HL-60 (cell line): ENCODE results near the gene TBC1D22B.

Experiments used
- TF ChIP-seq, protein P1 (sequence below): IDR thresholded peaks from 2 replicates; pipeline ENCODE4 v1.6.1; 2012; ENCODE audit warnings: low read depth; ENCODE audit not compliant: insufficient replicate concordance
- TF ChIP-seq, protein P2 (sequence below): IDR thresholded peaks from one replicate; pipeline ENCODE4 v1.5.1; 2011; ENCODE audit warnings: low read length, control low read depth, inconsistent platforms; ENCODE audit not compliant: insufficient read depth

DNA sequence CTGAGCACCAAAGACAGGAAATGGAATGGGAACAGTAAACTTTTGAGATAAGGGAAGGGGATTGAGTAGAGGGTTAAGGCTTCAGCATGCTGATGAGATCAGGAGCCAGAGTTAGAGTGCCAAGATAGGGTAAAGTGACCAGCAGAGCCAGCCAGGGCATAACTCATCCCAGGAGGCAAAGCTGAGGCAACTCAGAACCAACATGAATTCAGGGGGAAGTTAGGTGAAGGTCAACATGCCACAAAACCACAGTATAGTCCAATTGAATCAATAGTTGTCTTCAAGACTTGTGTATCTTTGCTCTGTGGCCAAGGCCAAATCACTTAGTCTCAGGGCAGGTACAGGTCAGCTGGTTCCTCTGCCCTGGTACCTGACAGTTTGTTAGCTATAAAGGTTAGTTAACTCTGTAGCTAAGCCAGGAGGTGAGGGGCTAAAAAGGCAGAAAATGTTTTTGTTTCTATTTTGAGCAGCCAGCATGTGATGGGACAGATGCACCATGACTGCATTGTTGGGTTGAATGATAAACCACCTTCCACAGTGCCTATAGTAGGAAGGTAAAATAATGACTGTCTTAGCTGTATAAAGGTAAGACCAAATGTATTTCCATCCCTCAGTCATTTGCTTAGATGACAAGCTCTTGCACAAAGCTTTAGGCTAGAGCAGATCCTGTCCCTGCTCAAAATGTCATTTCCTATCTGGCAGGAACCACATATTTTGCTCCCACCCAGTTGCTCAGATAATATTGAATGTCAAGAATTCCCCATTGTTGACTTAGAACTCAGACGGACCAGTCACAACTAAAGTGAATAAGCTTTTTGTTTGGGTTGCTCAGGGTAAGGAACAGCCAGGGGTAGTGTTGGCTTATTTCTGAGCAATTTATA is 112.0 kb downstream of the TBC1D22B start:
- TF ChIP-seq, protein P1, sequence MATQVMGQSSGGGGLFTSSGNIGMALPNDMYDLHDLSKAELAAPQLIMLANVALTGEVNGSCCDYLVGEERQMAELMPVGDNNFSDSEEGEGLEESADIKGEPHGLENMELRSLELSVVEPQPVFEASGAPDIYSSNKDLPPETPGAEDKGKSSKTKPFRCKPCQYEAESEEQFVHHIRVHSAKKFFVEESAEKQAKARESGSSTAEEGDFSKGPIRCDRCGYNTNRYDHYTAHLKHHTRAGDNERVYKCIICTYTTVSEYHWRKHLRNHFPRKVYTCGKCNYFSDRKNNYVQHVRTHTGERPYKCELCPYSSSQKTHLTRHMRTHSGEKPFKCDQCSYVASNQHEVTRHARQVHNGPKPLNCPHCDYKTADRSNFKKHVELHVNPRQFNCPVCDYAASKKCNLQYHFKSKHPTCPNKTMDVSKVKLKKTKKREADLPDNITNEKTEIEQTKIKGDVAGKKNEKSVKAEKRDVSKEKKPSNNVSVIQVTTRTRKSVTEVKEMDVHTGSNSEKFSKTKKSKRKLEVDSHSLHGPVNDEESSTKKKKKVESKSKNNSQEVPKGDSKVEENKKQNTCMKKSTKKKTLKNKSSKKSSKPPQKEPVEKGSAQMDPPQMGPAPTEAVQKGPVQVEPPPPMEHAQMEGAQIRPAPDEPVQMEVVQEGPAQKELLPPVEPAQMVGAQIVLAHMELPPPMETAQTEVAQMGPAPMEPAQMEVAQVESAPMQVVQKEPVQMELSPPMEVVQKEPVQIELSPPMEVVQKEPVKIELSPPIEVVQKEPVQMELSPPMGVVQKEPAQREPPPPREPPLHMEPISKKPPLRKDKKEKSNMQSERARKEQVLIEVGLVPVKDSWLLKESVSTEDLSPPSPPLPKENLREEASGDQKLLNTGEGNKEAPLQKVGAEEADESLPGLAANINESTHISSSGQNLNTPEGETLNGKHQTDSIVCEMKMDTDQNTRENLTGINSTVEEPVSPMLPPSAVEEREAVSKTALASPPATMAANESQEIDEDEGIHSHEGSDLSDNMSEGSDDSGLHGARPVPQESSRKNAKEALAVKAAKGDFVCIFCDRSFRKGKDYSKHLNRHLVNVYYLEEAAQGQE = no peak
- TF ChIP-seq, protein P2, sequence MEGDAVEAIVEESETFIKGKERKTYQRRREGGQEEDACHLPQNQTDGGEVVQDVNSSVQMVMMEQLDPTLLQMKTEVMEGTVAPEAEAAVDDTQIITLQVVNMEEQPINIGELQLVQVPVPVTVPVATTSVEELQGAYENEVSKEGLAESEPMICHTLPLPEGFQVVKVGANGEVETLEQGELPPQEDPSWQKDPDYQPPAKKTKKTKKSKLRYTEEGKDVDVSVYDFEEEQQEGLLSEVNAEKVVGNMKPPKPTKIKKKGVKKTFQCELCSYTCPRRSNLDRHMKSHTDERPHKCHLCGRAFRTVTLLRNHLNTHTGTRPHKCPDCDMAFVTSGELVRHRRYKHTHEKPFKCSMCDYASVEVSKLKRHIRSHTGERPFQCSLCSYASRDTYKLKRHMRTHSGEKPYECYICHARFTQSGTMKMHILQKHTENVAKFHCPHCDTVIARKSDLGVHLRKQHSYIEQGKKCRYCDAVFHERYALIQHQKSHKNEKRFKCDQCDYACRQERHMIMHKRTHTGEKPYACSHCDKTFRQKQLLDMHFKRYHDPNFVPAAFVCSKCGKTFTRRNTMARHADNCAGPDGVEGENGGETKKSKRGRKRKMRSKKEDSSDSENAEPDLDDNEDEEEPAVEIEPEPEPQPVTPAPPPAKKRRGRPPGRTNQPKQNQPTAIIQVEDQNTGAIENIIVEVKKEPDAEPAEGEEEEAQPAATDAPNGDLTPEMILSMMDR = no peak
